BE2C (cell line): Measurements from ENCODE around the gene KRTAP5-7.

Source experiments
- DNase-seq: peaks from one replicate; pipeline ENCODE4 v3.0.0-alpha.2; 2020
- H3K27me3 ChIP-seq: fragments of 250-450 bp; sonication (Bioruptor Pico); 2 replicates; pipeline ENCODE4 v1.5.1; 2020; ENCODE audit warnings: mild to moderate bottlenecking
- H3K36me3 ChIP-seq: fragments of 250-450 bp; sonication (Bioruptor Pico); 2 replicates; pipeline ENCODE4 v1.5.1; 2020; ENCODE audit warnings: mild to moderate bottlenecking
- H3K4me1 ChIP-seq: fragments of 250-450 bp; sonication (Bioruptor Pico); 2 replicates; pipeline ENCODE4 v1.5.1; 2020
- H3K4me3 ChIP-seq: 2 replicates; pipeline ENCODE4 v1.5.1; 2011; ENCODE audit warnings: low read depth, low read length
- H3K9me3 ChIP-seq: fragments of 250-450 bp; sonication (Bioruptor Pico); 2 replicates; pipeline ENCODE4 v1.5.1; 2020
- CTCF ChIP-seq: IDR thresholded peaks from 2 replicates; pipeline ENCODE4 v1.5.1; 2012; ENCODE audit warnings: mild to moderate bottlenecking, low read depth, low read length

Gene KRTAP5-7

GRCh38 chr11:71501071-71501985, 25.7 kb upstream of the KRTAP5-7 start:
- DNase-seq = no peak
- H3K27me3 ChIP-seq = no peaks in the 10 kb centered on the region
- H3K4me1 ChIP-seq = peaks cover 37% of the 10 kb centered on the region
- H3K9me3 ChIP-seq = no peaks in the 10 kb centered on the region
- H3K36me3 ChIP-seq = no peaks in the 10 kb centered on the region; the same call in 1 of the 2 replicates
- no peak for TF ChIP-seq CTCF
- H3K4me3 ChIP-seq = no peak overlapping the region

- Histone ChIP-seq H3K27me3 (no peaks in the 10 kb centered on the region), H3K4me3 (no peak overlapping the region), H3K4me1 (peaks cover 39% of the 10 kb centered on the region), H3K9me3 (no peaks in the 10 kb centered on the region), H3K36me3 (no peaks in the 10 kb centered on the region; the same call in 1 of the 2 replicates)
- DNase-seq = no peak
- no peak for TF ChIP-seq CTCF
Measured at GRCh38 chr11:71502026-71502425, 25.0 kb upstream of the KRTAP5-7 start.

- no peak for DNase-seq
- no peaks in the 10 kb centered on the region; the same call in 1 of the 2 replicates for H3K36me3 ChIP-seq
- no peak overlapping the region for H3K4me3 ChIP-seq
- TF ChIP-seq CTCF = no peak
- peaks cover 39% of the 10 kb centered on the region for H3K4me1 ChIP-seq
- no peaks in the 10 kb centered on the region for H3K9me3 ChIP-seq
- no peaks in the 10 kb centered on the region for H3K27me3 ChIP-seq
Measured at GRCh38 chr11:71502871-71503435, 24.1 kb upstream of the KRTAP5-7 start.

- H3K27me3 ChIP-seq = no peaks in the 10 kb centered on the region
- H3K9me3 ChIP-seq = no peaks in the 10 kb centered on the region
- no peak for TF ChIP-seq CTCF
- peaks cover 34% of the 10 kb centered on the region for H3K4me1 ChIP-seq
- H3K4me3 ChIP-seq = 0 out of 2 replicates have a peak overlapping the region, but pooled peaks have one; percentile 1
- no peaks in the 10 kb centered on the region; the same call in 1 of the 2 replicates for H3K36me3 ChIP-seq
- peak; percentile 59 for DNase-seq
Measured at GRCh38 chr11:71504531-71504930, 22.5 kb upstream of the KRTAP5-7 start.

GRCh38 chr11:71505001-71505400, 22.1 kb upstream of the KRTAP5-7 start:
- H3K36me3 ChIP-seq = no peaks in the 10 kb centered on the region; the same call in 1 of the 2 replicates
- TF ChIP-seq CTCF = no peak
- H3K4me1 ChIP-seq = peaks cover 29% of the 10 kb centered on the region
- DNase-seq = peak; percentile 50
- H3K27me3 ChIP-seq = no peaks in the 10 kb centered on the region
- 0 out of 2 replicates have a peak overlapping the region, but pooled peaks have one; percentile 1 for H3K4me3 ChIP-seq
- no peaks in the 10 kb centered on the region for H3K9me3 ChIP-seq

GRCh38 chr11:71505781-71506180, 21.3 kb upstream of the KRTAP5-7 start:
- H3K9me3 ChIP-seq = no peaks in the 10 kb centered on the region
- H3K4me1 ChIP-seq = peaks cover 23% of the 10 kb centered on the region
- no peaks in the 10 kb centered on the region for H3K27me3 ChIP-seq
- no peak for DNase-seq
- no peaks in the 10 kb centered on the region for H3K36me3 ChIP-seq
- no peak overlapping the region for H3K4me3 ChIP-seq
- TF ChIP-seq CTCF = no peak
